Type B pancreatic cell (in vitro differentiated cells): ENCODE results near the gene SAMD13. TPM values are rescaled to one million over a fixed set of nuclear protein-coding genes. Genes with fewer than 3 reads are reported as not detected.

Experiments
- DNase-seq: peaks from one replicate; pipeline ENCODE4 v3.0.0; 2021; ENCODE audit warnings: mixed read lengths; ENCODE audit not compliant: unreplicated experiment; ENCODE audit errors: extremely low spot score
- H3K27ac Mint-ChIP-seq: 2 replicates; pipeline ENCODE4 v1.8.0; 2021; ENCODE audit warnings: mild to moderate bottlenecking, mixed read lengths
- H3K27me3 Mint-ChIP-seq: 2 replicates; pipeline ENCODE4 v1.8.0; 2021; ENCODE audit warnings: mixed read lengths
- H3K36me3 Mint-ChIP-seq: 2 replicates; pipeline ENCODE4 v1.8.0; 2021; ENCODE audit warnings: mixed read lengths
- H3K4me1 Mint-ChIP-seq: one replicate; pipeline ENCODE4 v1.8.0; 2021; ENCODE audit warnings: mixed read lengths; ENCODE audit not compliant: unreplicated experiment
- H3K4me3 Mint-ChIP-seq: 2 replicates; pipeline ENCODE4 v1.8.0; 2021; ENCODE audit warnings: mild to moderate bottlenecking, mixed read lengths
- H3K9me3 Mint-ChIP-seq: 2 replicates; pipeline ENCODE4 v1.8.0; 2021; ENCODE audit warnings: mixed read lengths
- CTCF ChIP-seq: fragments of 200-600 bp; sonication (generic); conservative IDR thresholded peaks from 2 replicates; pipeline ENCODE4 v1.5.0; 2021; ENCODE audit warnings: antibody characterized with exemption, mild to moderate bottlenecking
- total RNA-seq: library from RNA; stranded (reverse); gene quantifications from 2 replicates; pipeline ENCODE4 v1.2.1, GENCODE V29; 2021; ENCODE audit warnings: low replicate concordance

SAMD13 gene
- total RNA-seq, 1 donor from 2014 or later = 6.0 TPM

GRCh38 chr1:84350104-84350503, 48.6 kb downstream of the SAMD13 start:
- no peaks in the 10 kb centered on the region for H3K27me3 Mint-ChIP-seq
- TF ChIP-seq CTCF = no peak
- H3K36me3 Mint-ChIP-seq = no peaks in the 10 kb centered on the region
- no peak for DNase-seq
- H3K4me1 Mint-ChIP-seq = peaks cover 30% of the 10 kb centered on the region
- H3K9me3 Mint-ChIP-seq = peaks cover 8% of the 10 kb centered on the region
- no peak overlapping the region for H3K4me3 Mint-ChIP-seq
- no peak overlapping the region for H3K27ac Mint-ChIP-seq

- H3K36me3 Mint-ChIP-seq = no peaks in the 10 kb centered on the region
- peaks cover 30% of the 10 kb centered on the region for H3K4me1 Mint-ChIP-seq
- H3K4me3 Mint-ChIP-seq = no peak overlapping the region
Measured at GRCh38 chr1:84350550-84350949, 49.0 kb downstream of the SAMD13 start.

GRCh38 chr1:84352298-84353106, 51.0 kb downstream of the SAMD13 start:
- Mint-ChIP-seq H3K27ac (no peak overlapping the region), H3K9me3 (peaks cover 8% of the 10 kb centered on the region)

More at GRCh38 chr1:84350550-84350949, 49.0 kb downstream of the SAMD13 start:
- H3K27ac Mint-ChIP-seq = no peak overlapping the region
- peaks cover 8% of the 10 kb centered on the region for H3K9me3 Mint-ChIP-seq
- no peak for TF ChIP-seq CTCF
- no peaks in the 10 kb centered on the region for H3K27me3 Mint-ChIP-seq
- DNase-seq = no peak

GRCh38 chr1:84353695-84354094, 52.2 kb downstream of the SAMD13 start:
- H3K27me3 Mint-ChIP-seq = no peaks in the 10 kb centered on the region
- TF ChIP-seq CTCF = no peak
- H3K4me3 Mint-ChIP-seq = no peak overlapping the region
- H3K27ac Mint-ChIP-seq = no peak overlapping the region
- H3K9me3 Mint-ChIP-seq = peaks cover 8% of the 10 kb centered on the region
- peaks cover 18% of the 10 kb centered on the region for H3K4me1 Mint-ChIP-seq
- no peaks in the 10 kb centered on the region for H3K36me3 Mint-ChIP-seq
- DNase-seq = no peak

More at GRCh38 chr1:84352298-84353106, 51.0 kb downstream of the SAMD13 start:
- DNase-seq = no peak
- Mint-ChIP-seq H3K36me3 (no peaks in the 10 kb centered on the region), H3K4me3 (no peak overlapping the region), H3K4me1 (peaks cover 26% of the 10 kb centered on the region), H3K27me3 (no peaks in the 10 kb centered on the region)
- TF ChIP-seq CTCF = no peak

- no peak for DNase-seq
- H3K4me3 Mint-ChIP-seq = no peak overlapping the region
- no peaks in the 10 kb centered on the region for H3K36me3 Mint-ChIP-seq
- peaks cover 18% of the 10 kb centered on the region for H3K4me1 Mint-ChIP-seq
- H3K27me3 Mint-ChIP-seq = no peaks in the 10 kb centered on the region
- no peak overlapping the region for H3K27ac Mint-ChIP-seq
- H3K9me3 Mint-ChIP-seq = peaks cover 8% of the 10 kb centered on the region
- TF ChIP-seq CTCF = no peak
Measured at GRCh38 chr1:84355556-84355955, 54.0 kb downstream of the SAMD13 start.
